H1 (cell line): Measurements from ENCODE around the gene CLEC16A. TPM values are rescaled to one million over a fixed set of nuclear protein-coding genes. Genes with fewer than 3 reads are reported as not detected.

ENCODE experiments used
- CTCF ChIA-PET: fragments of 300-600 bp; sonication (Branson Sonifier 250); formaldehyde crosslinking; loops from one replicate; lab custom pipeline; 2021; ENCODE audit not compliant: partially characterized antibody; lab: Charles Lee
- POLR2A ChIA-PET: fragments of 300-600 bp; sonication (Branson Sonifier 250); formaldehyde crosslinking; loops from one replicate; lab custom pipeline; 2021; ENCODE audit warnings: inconsistent platforms; ENCODE audit not compliant: partially characterized antibody; lab: Charles Lee
- DNase-seq, 2 experiments: peaks; one replicate each; pipeline versions ENCODE4 v3.0.0 to v3.0.0-alpha.2; 2010 to 2022; ENCODE audit warnings: low spot score in 2 of 2, low read depth in 1 of 2, mixed read lengths in 1 of 2
- FAIRE-seq: peaks from 2 replicates; lab custom pipeline; 2011; peaks lifted over from hg19 to GRCh38; lab: Jason Lieb, UNC
- H2AFZ ChIP-seq: 2 replicates; pipeline ENCODE4 v1.8.1; 2012; ENCODE audit warnings: low read length, inconsistent platforms
- H2AK5ac ChIP-seq: 2 replicates; pipeline ENCODE4 v1.6.1; 2013; ENCODE audit warnings: low read depth, low read length
- H2BK120ac ChIP-seq: replicated peaks from 2 replicates; pipeline ENCODE3; 2013; ENCODE audit warnings: low read depth, low read length, inconsistent platforms
- H2BK12ac ChIP-seq: 2 replicates; pipeline ENCODE4 v1.6.1; 2013; ENCODE audit warnings: low read depth, low read length
- H2BK15ac ChIP-seq: 2 replicates; pipeline ENCODE4 v1.6.1; 2013; ENCODE audit warnings: low read length
- H2BK20ac ChIP-seq: 2 replicates; pipeline ENCODE4 v1.6.1; 2013; ENCODE audit warnings: low read length
- H2BK5ac ChIP-seq: 2 replicates; pipeline ENCODE4 v1.6.1; 2013; ENCODE audit warnings: low read depth, low read length
- H3K14ac ChIP-seq: 2 replicates; pipeline ENCODE4 v1.6.1; 2013; ENCODE audit warnings: inconsistent platforms; ENCODE audit not compliant: insufficient read length
- H3K18ac ChIP-seq: 2 replicates; pipeline ENCODE4 v1.6.1; 2013; ENCODE audit warnings: low read length; ENCODE audit errors: extremely low read depth
- H3K23ac ChIP-seq: 2 replicates; pipeline ENCODE4 v1.6.1; 2013; ENCODE audit warnings: inconsistent platforms; ENCODE audit not compliant: insufficient read length
- H3K23me2 ChIP-seq: 2 replicates; pipeline ENCODE4 v1.6.1; 2013; ENCODE audit warnings: low read depth, low read length
- H3K27ac ChIP-seq: 2 replicates; pipeline ENCODE4 v1.6.1; 2011; ENCODE audit warnings: low read depth, low read length, inconsistent platforms
- H3K27me3 ChIP-seq, 4 experiments: replicated peaks in 1 of 4; 1 replicate in 1 of 4; 2 replicates in 3 of 4; pipeline versions ENCODE4 v1.6.1 to v1.8.1; 2011 to 2013; ENCODE audit warnings: low read length in 3 of 4, mild to moderate bottlenecking in 3 of 4, inconsistent platforms in 2 of 4, mixed read lengths in 2 of 4, moderate library complexity in 1 of 4; ENCODE audit not compliant: control insufficient read depth in 3 of 4, insufficient read depth in 3 of 4; ENCODE audit errors: extremely low read depth in 1 of 4
- H3K36me3 ChIP-seq, 4 experiments: 2 replicates each; pipeline versions ENCODE4 v1.6.1 to v1.8.1; 2011 to 2013; ENCODE audit warnings: mild to moderate bottlenecking in 4 of 4, low read length in 3 of 4, moderate library complexity in 2 of 4, control low read depth in 1 of 4, inconsistent platforms in 1 of 4; ENCODE audit not compliant: insufficient read depth in 4 of 4, control insufficient read depth in 2 of 4
- H3K4ac ChIP-seq: replicated peaks from 2 replicates; pipeline ENCODE3; 2013; ENCODE audit warnings: low read length, low read depth, mixed read lengths, inconsistent platforms; ENCODE audit not compliant: insufficient read length
- H3K4me1 ChIP-seq, 4 experiments: replicated peaks in 1 of 4; 1 replicate in 1 of 4; 2 replicates in 3 of 4; pipeline versions ENCODE4 v1.6.1 to v1.8.1; 2011 to 2013; ENCODE audit warnings: low read length in 3 of 4, inconsistent platforms in 2 of 4, mixed read lengths in 1 of 4; ENCODE audit not compliant: insufficient read depth in 4 of 4, control insufficient read depth in 3 of 4
- H3K4me2 ChIP-seq, 2 experiments: 2 replicates each; pipeline versions ENCODE4 v1.6.1 to v1.8.1; 2011 to 2013; ENCODE audit warnings: low read depth in 2 of 2, low read length in 2 of 2, control low read depth in 1 of 2, inconsistent platforms in 1 of 2, mild to moderate bottlenecking in 1 of 2; ENCODE audit not compliant: insufficient read depth in 1 of 2
- H3K4me3 ChIP-seq, 4 experiments: fragments of 200-600, 300-600 bp in 1 of 4; sonication (generic), shearing (Covaris generic), sonication (Bioruptor Twin) in 1 of 4; 2 replicates each; pipeline versions ENCODE4 v1.5.1 to v1.8.1; 2011 to 2016; ENCODE audit warnings: low read length in 4 of 4, low read depth in 3 of 4, control low read depth in 2 of 4, inconsistent platforms in 2 of 4, mild to moderate bottlenecking in 2 of 4, mixed read lengths in 1 of 4, moderate library complexity in 1 of 4; ENCODE audit not compliant: insufficient read depth in 2 of 4; ENCODE audit errors: extremely low read depth in 1 of 4
- H3K56ac ChIP-seq: replicated peaks from 2 replicates; pipeline ENCODE3; 2013; ENCODE audit warnings: low read depth, mild to moderate bottlenecking, mixed read lengths, low read length, inconsistent platforms; ENCODE audit not compliant: insufficient read length
- H3K79me1 ChIP-seq: 2 replicates; pipeline ENCODE4 v1.6.1; 2013; ENCODE audit warnings: low read depth, low read length, control low read depth
- H3K79me2 ChIP-seq, 2 experiments: 2 replicates each; pipeline versions ENCODE4 v1.6.1 to v1.8.1; 2012 to 2013; ENCODE audit warnings: low read length in 2 of 2, mild to moderate bottlenecking in 2 of 2, inconsistent platforms in 1 of 2; ENCODE audit not compliant: insufficient read depth in 2 of 2, control insufficient read depth in 1 of 2
- H3K9ac ChIP-seq, 4 experiments: replicated peaks in 1 of 4; 1 replicate in 1 of 4; 2 replicates in 3 of 4; pipeline versions ENCODE4 v1.6.1 to v1.8.1; 2011 to 2013; ENCODE audit warnings: low read depth in 3 of 4, low read length in 3 of 4, control low read depth in 2 of 4, mild to moderate bottlenecking in 2 of 4, moderate library complexity in 2 of 4, inconsistent platforms in 1 of 4; ENCODE audit errors: extremely low read depth in 1 of 4
- H3K9me3 ChIP-seq, 2 experiments: 2 replicates each; pipeline versions ENCODE4 v1.6.1 to v1.8.1; 2012 to 2013; ENCODE audit warnings: mild to moderate bottlenecking in 2 of 2, moderate library complexity in 2 of 2, control low read depth in 1 of 2, inconsistent platforms in 1 of 2, low read depth in 1 of 2, low read length in 1 of 2, mixed read lengths in 1 of 2; ENCODE audit not compliant: insufficient read depth in 2 of 2
- H4K20me1 ChIP-seq, 2 experiments: replicated peaks in 1 of 2; 2 replicates each; pipeline versions ENCODE3 to v1.8.1; 2011 to 2013; ENCODE audit warnings: inconsistent platforms in 2 of 2, low read length in 2 of 2, mild to moderate bottlenecking in 1 of 2; ENCODE audit not compliant: insufficient read depth in 2 of 2, control insufficient read depth in 1 of 2
- H4K5ac ChIP-seq: 2 replicates; pipeline ENCODE4 v1.6.1; 2013; ENCODE audit warnings: low read length, low read depth, mixed read lengths, inconsistent platforms; ENCODE audit not compliant: insufficient read length
- H4K8ac ChIP-seq: 2 replicates; pipeline ENCODE4 v1.8.0; 2013; ENCODE audit warnings: mild to moderate bottlenecking, moderate library complexity, low read length, inconsistent platforms; ENCODE audit not compliant: insufficient read depth; ENCODE audit errors: extremely low read depth
- H4K91ac ChIP-seq: replicated peaks from 2 replicates; pipeline ENCODE3; 2013; ENCODE audit warnings: low read length, mixed read lengths, inconsistent platforms; ENCODE audit not compliant: insufficient read length
- KDM1A ChIP-seq: fragments of 200-600, 300-600 bp; sonication (generic); IDR thresholded peaks from 2 replicates; pipeline ENCODE4 v1.7.1; 2016; ENCODE audit warnings: mild to moderate bottlenecking, low read length, borderline replicate concordance
- RBBP5 ChIP-seq: IDR thresholded peaks from 2 replicates; pipeline ENCODE4 v1.7.1; 2012; ENCODE audit warnings: low read depth, mild to moderate bottlenecking, inconsistent platforms, low read length, moderate library complexity, borderline replicate concordance
- WGBS, 2 experiments: shearing (Covaris generic) in 1 of 2; methylation state at CpG; one replicate each; pipeline versions ENCODE4 v1.1.6 to v1.1.7; 2013 to 2015; ENCODE audit warnings: low lambda C conversion rate in 2 of 2, mixed read lengths in 2 of 2, inconsistent platforms in 1 of 2, low coverage in 1 of 2, missing lambda C conversion rate in 1 of 2; ENCODE audit not compliant: insufficient replicate concordance in 2 of 2, insufficient coverage in 1 of 2, insufficient read length in 1 of 2; ENCODE audit errors: extremely low coverage in 1 of 2, missing lambda C conversion rate in 1 of 2; 5-methylcytosine and 5-hydroxymethylcytosine counted together
- polyA plus RNA-seq, 7 experiments: library from polyadenylated mRNA; depleted of rRNA in 3 of 7; stranded (reverse) in 5 of 7; unstranded in 2 of 7; fragments of >200 nt in 5 of 7; fragments of 200-250 nt in 2 of 7; gene quantifications; 1 replicate in 5 of 7; 2 replicates in 1 of 7; 4 replicates in 1 of 7; pipeline versions ENCODE4 v1.2.1 to v1.2.3, GENCODE V29; 2011 to 2013; ENCODE audit warnings: missing spikeins in 2 of 7, mixed read lengths in 2 of 7
- total RNA-seq: library from RNA; stranded (reverse); fragmentation: NEBNext Ultra II Directional; extraction: Animal tissue kit (Norgen Biotek cat#: 25700); gene quantifications from 2 replicates; pipeline ENCODE4 v1.2.1, GENCODE V29; 2021
- TF ChIP-seq, protein P1 (sequence below): IDR thresholded peaks from 2 replicates; pipeline ENCODE4 v1.6.1; 2011; ENCODE audit warnings: low read length, improper control_type of control experiment

Gene CLEC16A
- total and polyA plus RNA-seq, 2 of the 8 experiments (the other 6 are each of a cell fraction or from before 2014, with no cell fraction given), result 7.6 to 19.3 TPM

DNA sequence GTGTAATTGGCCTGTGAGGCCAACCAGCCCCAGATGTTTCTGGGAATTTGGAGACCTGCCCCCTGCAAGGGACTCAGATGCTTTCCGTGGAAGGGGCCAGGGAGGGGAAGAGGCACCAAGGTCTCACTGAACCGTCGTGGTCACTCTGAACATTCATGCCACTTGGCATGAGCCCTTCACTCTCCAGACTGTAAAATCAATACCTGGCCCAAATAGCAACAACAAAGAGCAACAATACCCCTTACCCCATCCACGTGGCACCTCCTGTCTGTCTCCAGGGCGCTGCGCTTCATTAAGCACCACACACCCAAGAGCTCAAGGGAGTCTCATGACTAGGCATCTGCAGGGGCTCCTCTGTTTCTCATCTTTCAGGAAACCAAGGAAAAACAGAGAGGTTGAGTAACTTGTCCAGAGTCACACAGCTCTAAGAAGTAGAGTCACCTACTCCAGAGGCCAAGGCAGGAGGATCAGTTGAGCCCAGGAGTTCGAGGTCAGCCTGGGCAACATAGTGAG, 258.8 kb downstream of the CLEC16A start:
- H3K9ac ChIP-seq, result no peak overlapping the region
- 0 out of 2 replicates have a peak overlapping the region, but pooled peaks have one; percentile 2 for H2BK15ac ChIP-seq
- H3K56ac ChIP-seq, result no peak overlapping the region
- H3K4me2 ChIP-seq, result 0 out of 4 replicates have a peak overlapping the region, but pooled peaks of 1 of the 2 experiments have one; percentile 43
- H2AFZ ChIP-seq, result no peak overlapping the region
- no peak overlapping the region for H3K14ac ChIP-seq
- H3K23ac ChIP-seq, result no peak overlapping the region
- no peak overlapping the region for H4K91ac ChIP-seq
- no peak overlapping the region for H2BK120ac ChIP-seq
- no peak overlapping the region for H3K27ac ChIP-seq
- no peak for FAIRE-seq
- H3K4me1 ChIP-seq, result peaks cover 7 to 30% (median 20%) of the 10 kb centered on the region in 4 experiments
- no peak overlapping the region for H4K5ac ChIP-seq
- peak overlapping the region; percentile 60; the same call in 1 of the 2 replicates for H2BK12ac ChIP-seq
- peak overlapping the region; percentile 60; the same call in 1 of the 2 replicates for H3K18ac ChIP-seq
- no peak for DNase-seq
- no peak overlapping the region; the same call in 1 of the 2 replicates for H2BK5ac ChIP-seq
- no peak overlapping the region for H2BK20ac ChIP-seq
- H3K79me2 ChIP-seq, result no peaks in the 10 kb centered on the region
- POLR2A ChIA-PET, result interaction anchor here (3.6 kb wide), 1 partner anchor 52 kb away, joined by 20 read pairs; the partner anchor contains the start of gene SOCS1
- no peaks in the 10 kb centered on the region for H3K23me2 ChIP-seq
- no peaks in the 10 kb centered on the region for H4K20me1 ChIP-seq
- peaks cover 8% of the 10 kb centered on the region in 2 experiments; a peak in 3 of 4 replicates for H3K9me3 ChIP-seq
- 73% methylated on average over 7 of the region's 7 CpGs; no CpG with 5 or more reads in 1 of the 2 experiments for WGBS, 2 experiments
- TF ChIP-seq KDM1A (peak; percentile 86; the same call in 1 of the 2 replicates), RBBP5 (no peak)
- TF ChIP-seq, protein P1, sequence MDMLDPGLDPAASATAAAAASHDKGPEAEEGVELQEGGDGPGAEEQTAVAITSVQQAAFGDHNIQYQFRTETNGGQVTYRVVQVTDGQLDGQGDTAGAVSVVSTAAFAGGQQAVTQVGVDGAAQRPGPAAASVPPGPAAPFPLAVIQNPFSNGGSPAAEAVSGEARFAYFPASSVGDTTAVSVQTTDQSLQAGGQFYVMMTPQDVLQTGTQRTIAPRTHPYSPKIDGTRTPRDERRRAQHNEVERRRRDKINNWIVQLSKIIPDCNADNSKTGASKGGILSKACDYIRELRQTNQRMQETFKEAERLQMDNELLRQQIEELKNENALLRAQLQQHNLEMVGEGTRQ, result no peak
- H3K27me3 ChIP-seq, result no peaks in the 10 kb centered on the region; a peak in 1 of 7 replicates
- no peak overlapping the region for H3K4me3 ChIP-seq
- H2AK5ac ChIP-seq, result no peak overlapping the region
- no peaks in the 10 kb centered on the region for H3K79me1 ChIP-seq
- no peaks in the 10 kb centered on the region for H3K36me3 ChIP-seq
- H3K4ac ChIP-seq, result no peak overlapping the region
- CTCF ChIA-PET, result interaction anchor here (0.6 to 4.0 kb wide), 3 partner anchors 16 to 53 kb away, joined by 3 to 28 read pairs (median 14); partner anchors contain the start of gene SOCS1
- no peak overlapping the region for H4K8ac ChIP-seq
